CD14-positive monocyte (primary cell): ENCODE results near the gene DPF3. TPM values are rescaled to one million over a fixed set of nuclear protein-coding genes. Genes with fewer than 3 reads are reported as not detected.

Source experiments
- DNase-seq, 3 donors: peaks; one replicate each; pipeline ENCODE4 v3.0.0-alpha.2; 2011 to 2022
- H2AFZ ChIP-seq: 2 replicates; pipeline ENCODE4 v1.6.0; 2012; ENCODE audit warnings: mild to moderate bottlenecking, low read depth, low read length, inconsistent platforms; ENCODE audit not compliant: insufficient read depth, poor library complexity, severe bottlenecking
- H3K27ac ChIP-seq, 2 donors: 1 replicate in 1 of 2; 2 replicates in 1 of 2; pipeline ENCODE4 v1.5.1; 2012 to 2013; ENCODE audit warnings: low read length in 2 of 2, control low read depth in 1 of 2, inconsistent platforms in 1 of 2, low read depth in 1 of 2, mild to moderate bottlenecking in 1 of 2
- H3K27me3 ChIP-seq, 2 donors: one replicate each; pipeline versions ENCODE4 v1.6.0 to v1.6.1; 2011 to 2013; ENCODE audit warnings: low read length in 2 of 2; ENCODE audit not compliant: control insufficient read depth in 2 of 2, insufficient read depth in 2 of 2
- H3K36me3 ChIP-seq, 2 donors: replicated peaks in 1 of 2; 1 replicate in 1 of 2; 2 replicates in 1 of 2; pipeline versions ENCODE4 v1.5.1 to v1.6.1; 2012 to 2013; ENCODE audit warnings: low read length in 2 of 2, control low read depth in 1 of 2, inconsistent platforms in 1 of 2, mild to moderate bottlenecking in 1 of 2; ENCODE audit not compliant: insufficient read depth in 2 of 2, control insufficient read depth in 1 of 2
- H3K4me1 ChIP-seq, 2 donors: 1 replicate in 1 of 2; 2 replicates in 1 of 2; pipeline versions ENCODE4 v1.5.1 to v1.6.1; 2012 to 2013; ENCODE audit warnings: low read length in 2 of 2, control low read depth in 1 of 2, inconsistent platforms in 1 of 2, mild to moderate bottlenecking in 1 of 2, moderate library complexity in 1 of 2; ENCODE audit not compliant: insufficient read depth in 2 of 2, control insufficient read depth in 1 of 2
- H3K4me2 ChIP-seq: replicated peaks from 2 replicates; pipeline ENCODE3; 2012; ENCODE audit warnings: low read length, moderate library complexity, mild to moderate bottlenecking; ENCODE audit not compliant: poor library complexity, severe bottlenecking; ENCODE audit errors: extremely low read depth
- H3K4me3 ChIP-seq, 3 experiments: fragments of 200-600 bp in 1 of 3; sonication (generic) in 1 of 3; replicated peaks in 1 of 3; 1 replicate in 2 of 3; 2 replicates in 1 of 3; pipeline ENCODE4 v1.5.1; 2011 to 2013; ENCODE audit warnings: low read length in 3 of 3, mild to moderate bottlenecking in 3 of 3, control low read depth in 2 of 3, low read depth in 2 of 3, inconsistent platforms in 1 of 3, moderate library complexity in 1 of 3
- H3K79me2 ChIP-seq: 2 replicates; pipeline ENCODE4 v1.6.0; 2012; ENCODE audit warnings: mild to moderate bottlenecking, control low read depth, inconsistent platforms, low read length, moderate library complexity; ENCODE audit not compliant: insufficient read depth
- H3K9ac ChIP-seq: 2 replicates; pipeline ENCODE4 v1.6.0; 2017; ENCODE audit warnings: low read length, mild to moderate bottlenecking; ENCODE audit not compliant: insufficient read depth, poor library complexity, severe bottlenecking
- H3K9me3 ChIP-seq, 2 donors: replicated peaks in 1 of 2; 1 replicate in 1 of 2; 2 replicates in 1 of 2; pipeline versions ENCODE4 v1.5.1 to v1.6.1; 2012 to 2013; ENCODE audit warnings: low read length in 2 of 2, control low read depth in 1 of 2; ENCODE audit not compliant: control insufficient read depth in 1 of 2, insufficient read depth in 1 of 2
- H4K20me1 ChIP-seq: 2 replicates; pipeline ENCODE4 v1.6.0; 2012; ENCODE audit warnings: mild to moderate bottlenecking, low read length, control low read depth, moderate library complexity; ENCODE audit not compliant: insufficient read depth
- H3K27ac Mint-ChIP-seq, 7 donors: one replicate each; pipeline ENCODE4 v1.8.0; 2020; ENCODE audit warnings: mild to moderate bottlenecking in 7 of 7, mixed read lengths in 7 of 7, moderate library complexity in 6 of 7, inconsistent platforms in 2 of 7
- H3K27me3 Mint-ChIP-seq, 3 donors: one replicate each; pipeline ENCODE4 v1.8.0; 2021 to 2022; ENCODE audit warnings: low read depth in 3 of 3, mild to moderate bottlenecking in 3 of 3, mixed read lengths in 3 of 3, moderate library complexity in 3 of 3, inconsistent platforms in 1 of 3
- H3K36me3 Mint-ChIP-seq, 2 donors: one replicate each; pipeline ENCODE4 v1.8.0; 2020; ENCODE audit warnings: mixed read lengths in 2 of 2, inconsistent platforms in 1 of 2, mild to moderate bottlenecking in 1 of 2
- H3K4me1 Mint-ChIP-seq: one replicate; pipeline ENCODE4 v1.8.0; 2020; ENCODE audit warnings: mild to moderate bottlenecking, mixed read lengths
- H3K4me3 Mint-ChIP-seq, 2 donors: one replicate each; pipeline ENCODE4 v1.8.0; 2020; ENCODE audit warnings: mild to moderate bottlenecking in 2 of 2, mixed read lengths in 2 of 2, moderate library complexity in 1 of 2
- H3K9me3 Mint-ChIP-seq, 7 donors: one replicate each; pipeline ENCODE4 v1.8.0; 2020 to 2022; ENCODE audit warnings: mixed read lengths in 7 of 7, mild to moderate bottlenecking in 6 of 7, moderate library complexity in 6 of 7, inconsistent platforms in 2 of 7
- CTCF ChIP-seq: fragments of 200-600 bp; IDR thresholded peaks from one replicate; pipeline ENCODE4 v1.8.0; 2022; ENCODE audit warnings: antibody characterized with exemption, mild to moderate bottlenecking
- WGBS: methylation state at CpG from one replicate; pipeline ENCODE4 v1.1.5; 2013; ENCODE audit warnings: missing lambda C conversion rate; ENCODE audit not compliant: insufficient coverage; 5-methylcytosine and 5-hydroxymethylcytosine counted together
- intact Hi-C, 2 donors: fragments of 100-400 bp; cut with micrococcal nuclease; formaldehyde crosslinking; loops; one replicate each; pipeline versions ENCODE4 v1.15.0 to v1.15.1; 2023
- polyA plus RNA-seq, 3 donors: library from polyadenylated mRNA; depleted of rRNA in 1 of 3; unstranded in 2 of 3; stranded (reverse) in 1 of 3; fragments of 300-500 nt in 2 of 3; fragments of >200 nt in 1 of 3; fragmentation: Illumina TruSeq in 2 of 3; gene quantifications; 1 replicate in 2 of 3; 2 replicates in 1 of 3; pipeline ENCODE4 v1.2.3, GENCODE V29; 2012 to 2021

The DPF3 gene
- polyA plus RNA-seq, 3 donors = 0.33 to 0.39 TPM; not detected in 1

GRCh38 chr14:72925815-72926291, 32.0 kb upstream of the DPF3 start:
- Histone ChIP-seq H3K27me3 (peaks cover 0 to 7% of the 10 kb centered on the region in 2 donors), H3K9ac (no peak overlapping the region), H3K27ac (peak overlapping the region in 1 of 2 donors; percentile 70), H3K4me3 (peak overlapping the region; percentile 15 to 79 (median 75)), H3K9me3 (no peaks in the 10 kb centered on the region), H3K4me1 (peaks cover 15 to 21% of the 10 kb centered on the region in 2 donors), H3K4me2 (peak overlapping the region; percentile 88), H2AFZ (peak overlapping the region; percentile 83), H3K36me3 (no peaks in the 10 kb centered on the region), H4K20me1 (no peaks in the 10 kb centered on the region), H3K79me2 (no peaks in the 10 kb centered on the region)
- Mint-ChIP-seq H3K36me3 (peaks cover 0 to 4% of the 10 kb centered on the region in 2 donors), H3K4me1 (peaks cover 14% of the 10 kb centered on the region), H3K4me3 (peak overlapping the region; percentile 94 to 96), H3K9me3 (peaks cover 0 to 5% (median 0%) of the 10 kb centered on the region in 7 donors), H3K27me3 (peaks cover 15 to 35% (median 15%) of the 10 kb centered on the region in 3 donors), H3K27ac (peak overlapping the region in 6 of 7 donors; percentile 42 to 96 (median 82))
- WGBS = 6% methylated on average over 28 of the region's 33 CpGs
- intact Hi-C loops = no loop called here
- no peak for TF ChIP-seq CTCF
- no peak for DNase-seq

GRCh38 chr14:72925171-72925759, 31.4 kb upstream of the DPF3 start:
- no peaks in the 10 kb centered on the region for H3K9me3 ChIP-seq
- TF ChIP-seq CTCF = no peak
- peak overlapping the region; percentile 88 for H3K4me2 ChIP-seq
- peak overlapping the region in 1 of 2 donors; percentile 96 for H3K4me3 Mint-ChIP-seq
- H3K4me1 Mint-ChIP-seq = peaks cover 14% of the 10 kb centered on the region
- peaks cover 0 to 5% (median 0%) of the 10 kb centered on the region in 7 donors for H3K9me3 Mint-ChIP-seq
- H3K79me2 ChIP-seq = no peaks in the 10 kb centered on the region
- no peak for DNase-seq
- H3K36me3 ChIP-seq = no peaks in the 10 kb centered on the region
- no peaks in the 10 kb centered on the region for H4K20me1 ChIP-seq
- H3K9ac ChIP-seq = no peak overlapping the region
- peak overlapping the region in 2 of 3 experiments; percentile 75 to 79 for H3K4me3 ChIP-seq
- H2AFZ ChIP-seq = peak overlapping the region; percentile 83
- H3K27me3 Mint-ChIP-seq = peaks cover 15 to 39% (median 17%) of the 10 kb centered on the region in 3 donors
- peaks cover 0 to 4% of the 10 kb centered on the region in 2 donors for H3K36me3 Mint-ChIP-seq
- WGBS = 93% methylated on average over 19 of the region's 22 CpGs
- no peak overlapping the region for H3K27ac ChIP-seq
- intact Hi-C loops = no loop called here
- H3K4me1 ChIP-seq = peaks cover 15 to 21% of the 10 kb centered on the region in 2 donors
- peaks cover 0 to 8% of the 10 kb centered on the region in 2 donors for H3K27me3 ChIP-seq
- H3K27ac Mint-ChIP-seq = peak overlapping the region in 3 of 7 donors; percentile 50 to 79 (median 68)
